ENCODE results near the gene GULP1.

Gene GULP1

DNA sequence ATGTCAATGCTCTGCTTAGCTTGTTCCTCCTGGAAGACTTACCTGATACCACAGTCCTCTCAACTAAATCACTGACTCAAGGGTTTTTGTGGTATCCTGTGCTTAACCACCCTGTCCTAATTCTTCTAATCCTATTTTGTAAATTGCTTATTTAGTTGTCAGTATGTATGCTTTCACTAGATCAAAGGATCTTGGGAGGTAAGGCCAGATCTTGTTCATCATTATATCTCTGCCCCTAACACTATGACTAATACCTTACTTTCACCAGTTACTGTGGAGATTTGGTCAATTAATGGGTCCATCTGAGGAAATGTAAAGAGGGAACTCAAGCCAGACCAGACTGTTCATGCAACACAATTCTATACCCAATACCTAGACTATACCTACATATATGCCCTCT lies 203.2 kb downstream of the GULP1 start:
- Histone ChIP-seq H3K27ac (no peak overlapping the region), H3K4me1 (peaks cover 0 to 24% (median 8%) of the 10 kb centered on the region in 4 donors), H3K27me3 (no peaks in the 10 kb centered on the region), H3K4me3 (no peak overlapping the region), H3K9me3 (no peaks in the 10 kb centered on the region), H3K36me3 (no peaks in the 10 kb centered on the region)
- no peak for DNase-seq
- TF ChIP-seq, protein P1, sequence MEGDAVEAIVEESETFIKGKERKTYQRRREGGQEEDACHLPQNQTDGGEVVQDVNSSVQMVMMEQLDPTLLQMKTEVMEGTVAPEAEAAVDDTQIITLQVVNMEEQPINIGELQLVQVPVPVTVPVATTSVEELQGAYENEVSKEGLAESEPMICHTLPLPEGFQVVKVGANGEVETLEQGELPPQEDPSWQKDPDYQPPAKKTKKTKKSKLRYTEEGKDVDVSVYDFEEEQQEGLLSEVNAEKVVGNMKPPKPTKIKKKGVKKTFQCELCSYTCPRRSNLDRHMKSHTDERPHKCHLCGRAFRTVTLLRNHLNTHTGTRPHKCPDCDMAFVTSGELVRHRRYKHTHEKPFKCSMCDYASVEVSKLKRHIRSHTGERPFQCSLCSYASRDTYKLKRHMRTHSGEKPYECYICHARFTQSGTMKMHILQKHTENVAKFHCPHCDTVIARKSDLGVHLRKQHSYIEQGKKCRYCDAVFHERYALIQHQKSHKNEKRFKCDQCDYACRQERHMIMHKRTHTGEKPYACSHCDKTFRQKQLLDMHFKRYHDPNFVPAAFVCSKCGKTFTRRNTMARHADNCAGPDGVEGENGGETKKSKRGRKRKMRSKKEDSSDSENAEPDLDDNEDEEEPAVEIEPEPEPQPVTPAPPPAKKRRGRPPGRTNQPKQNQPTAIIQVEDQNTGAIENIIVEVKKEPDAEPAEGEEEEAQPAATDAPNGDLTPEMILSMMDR (IDR thresholded peaks at IDR 0.05): no peak
- intact Hi-C loops (cut with DNase I; ENCODE audit: low total_unique reads): no loop called here

DNA sequence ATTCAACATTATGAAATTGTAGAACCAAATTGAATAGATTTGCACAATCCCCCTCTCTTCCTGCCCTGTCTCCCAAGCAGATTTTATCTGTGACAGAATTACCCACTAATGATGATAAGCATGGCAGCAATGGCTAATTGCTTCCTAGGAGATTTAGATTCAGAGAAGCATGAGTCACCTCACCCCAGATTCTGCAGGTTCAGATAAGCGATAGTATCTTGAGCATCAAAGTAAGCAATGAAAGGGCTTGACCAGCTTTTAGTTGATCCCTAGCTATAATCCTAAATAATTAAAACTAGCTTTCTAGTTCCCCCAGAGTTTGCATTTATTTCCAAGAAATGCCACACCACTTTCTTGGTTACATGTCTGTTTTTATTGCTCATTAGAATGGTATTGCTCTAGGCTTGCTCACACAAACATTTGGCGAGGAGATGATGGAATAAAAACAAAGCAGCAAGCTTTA lies 204.3 kb downstream of the GULP1 start:
- peak overlapping the region in 1 of 2 donors; percentile 36 for H3K27ac ChIP-seq
- no peaks in the 10 kb centered on the region for H3K27me3 ChIP-seq
- intact Hi-C loops (cut with DNase I; ENCODE audit: low total_unique reads): no loop called here
- TF ChIP-seq, protein P1 (IDR thresholded peaks at IDR 0.05): no peak
- no peak overlapping the region for H3K4me3 ChIP-seq
- H3K9me3 ChIP-seq: no peaks in the 10 kb centered on the region
- peaks cover 0 to 29% (median 8%) of the 10 kb centered on the region in 4 donors for H3K4me1 ChIP-seq
- DNase-seq: no peak
- no peaks in the 10 kb centered on the region for H3K36me3 ChIP-seq

DNA sequence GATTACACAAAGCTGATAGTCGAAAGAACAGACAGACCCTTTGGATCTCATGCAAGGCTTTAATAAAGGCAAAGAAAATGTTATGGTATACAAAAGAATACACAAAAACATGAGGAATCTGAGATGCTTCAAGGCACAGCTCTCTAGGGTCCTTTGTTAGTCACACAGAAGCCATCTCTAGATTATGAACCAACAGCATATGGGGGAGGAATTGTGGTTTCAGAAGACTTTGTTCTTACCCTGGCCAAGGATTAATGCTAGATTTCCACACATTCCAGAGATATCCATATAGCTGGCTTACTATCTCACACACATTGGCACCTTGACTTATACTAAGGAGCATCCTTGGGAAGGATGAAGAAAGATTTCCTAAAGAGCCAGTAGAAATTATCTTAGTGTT lies 206.1 kb downstream of the GULP1 start:
- H3K36me3 ChIP-seq: no peaks in the 10 kb centered on the region
- DNase-seq: no peak
- intact Hi-C loops (cut with DNase I; ENCODE audit: low total_unique reads): no loop called here
- no peaks in the 10 kb centered on the region for H3K9me3 ChIP-seq
- H3K27me3 ChIP-seq: no peaks in the 10 kb centered on the region
- H3K4me3 ChIP-seq: no peak overlapping the region
- H3K4me1 ChIP-seq: peaks cover 0 to 29% (median 8%) of the 10 kb centered on the region in 4 donors
- TF ChIP-seq, protein P1 (IDR thresholded peaks at IDR 0.05): no peak
- no peak overlapping the region for H3K27ac ChIP-seq

DNA sequence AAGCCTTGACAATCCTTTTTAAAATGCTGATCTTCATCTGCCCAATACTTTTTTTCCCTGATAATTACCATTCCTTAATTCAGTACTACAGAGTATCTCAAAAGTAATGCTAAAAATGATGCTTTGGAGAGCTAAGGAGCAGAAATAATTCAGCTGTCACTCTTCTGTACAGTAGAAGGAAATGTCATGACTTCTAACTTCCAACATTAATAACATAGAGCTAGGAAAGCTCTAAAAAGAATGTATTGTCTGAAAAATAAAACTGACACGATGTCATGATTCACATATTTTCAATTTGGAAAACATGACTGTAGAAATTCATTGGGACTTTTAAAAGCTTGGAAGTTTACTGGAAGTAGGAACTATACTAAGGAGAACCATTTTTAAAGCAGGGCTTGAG lies 212.3 kb downstream of the GULP1 start:
- H3K36me3 ChIP-seq: no peaks in the 10 kb centered on the region
- no peaks in the 10 kb centered on the region for H3K9me3 ChIP-seq
- no peak overlapping the region for H3K27ac ChIP-seq
- no peak overlapping the region for H3K4me3 ChIP-seq
- DNase-seq: no peak
- no peaks in the 10 kb centered on the region for H3K27me3 ChIP-seq
- peaks cover 0 to 21% (median 0%) of the 10 kb centered on the region in 4 donors for H3K4me1 ChIP-seq
- intact Hi-C loops (cut with DNase I; ENCODE audit: low total_unique reads): loop anchor here (10.0 kb wide), 1 partner anchor 209 kb away; the partner anchor contains the start of gene GULP1
- TF ChIP-seq, protein P1 (IDR thresholded peaks at IDR 0.05): no peak

DNA sequence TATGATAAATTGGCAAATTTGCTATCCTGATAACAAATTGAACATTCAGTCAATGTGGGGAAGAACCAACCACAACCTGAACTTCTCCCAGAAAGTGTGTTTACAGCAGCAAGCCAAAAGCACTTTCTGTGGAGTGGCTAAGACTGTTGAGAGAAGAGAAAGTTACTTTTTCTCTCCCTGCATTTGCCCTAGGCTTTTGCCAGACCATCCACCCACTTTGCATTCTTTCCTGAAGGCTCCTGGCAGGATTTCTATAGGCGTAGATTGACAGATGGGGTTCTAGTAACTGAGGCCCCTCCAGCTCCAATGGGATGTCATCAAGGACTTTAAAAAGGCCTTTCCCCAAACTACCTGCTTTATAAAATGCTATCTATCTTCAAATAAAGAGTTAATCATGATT lies 215.2 kb downstream of the GULP1 start:
- Histone ChIP-seq H3K27ac (no peak overlapping the region), H3K9me3 (no peaks in the 10 kb centered on the region), H3K27me3 (no peaks in the 10 kb centered on the region), H3K36me3 (no peaks in the 10 kb centered on the region), H3K4me1 (peaks cover 0 to 22% (median under 1%) of the 10 kb centered on the region in 4 donors), H3K4me3 (no peak overlapping the region)
- TF ChIP-seq, protein P1 (IDR thresholded peaks at IDR 0.05): no peak
- intact Hi-C loops (cut with DNase I; ENCODE audit: low total_unique reads): loop anchor here (10.0 kb wide), 1 partner anchor 212 kb away; the partner anchor contains the start of gene GULP1
- DNase-seq: no peak

DNA sequence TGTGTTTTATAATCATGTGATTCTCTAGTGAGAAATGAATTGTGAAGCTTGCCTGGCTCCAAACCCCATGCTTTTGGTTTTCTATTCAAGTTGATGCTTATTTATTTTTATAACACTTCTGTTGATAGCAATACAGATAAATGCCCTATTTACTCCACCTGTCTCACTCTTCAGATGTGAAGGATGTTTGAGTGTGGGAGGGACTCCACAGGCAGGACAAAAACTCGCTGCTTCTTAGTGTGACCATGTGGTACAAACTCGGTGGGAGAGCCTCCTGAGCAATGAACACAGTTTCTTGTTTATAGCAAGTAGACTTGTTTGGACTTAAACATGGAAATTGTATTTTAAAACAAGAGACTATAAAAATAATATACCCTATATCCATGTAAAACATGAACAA lies 219.7 kb downstream of the GULP1 start:
- H3K27me3 ChIP-seq: no peaks in the 10 kb centered on the region
- intact Hi-C loops (cut with DNase I; ENCODE audit: low total_unique reads): loop anchor here (10.0 kb wide), 1 partner anchor 927 kb away; no protein-coding TSS in a partner anchor
- H3K27ac ChIP-seq: no peak overlapping the region
- no peaks in the 10 kb centered on the region for H3K36me3 ChIP-seq
- H3K9me3 ChIP-seq: no peaks in the 10 kb centered on the region
- H3K4me1 ChIP-seq: peaks cover 0 to 25% (median 4%) of the 10 kb centered on the region in 4 donors
- H3K4me3 ChIP-seq: no peak overlapping the region
- TF ChIP-seq, protein P1 (IDR thresholded peaks at IDR 0.05): no peak
- no peak for DNase-seq

All from tibial artery (tissue), 4 donors.